ENCODE data around the gene CLNK.

Gene CLNK

DNA sequence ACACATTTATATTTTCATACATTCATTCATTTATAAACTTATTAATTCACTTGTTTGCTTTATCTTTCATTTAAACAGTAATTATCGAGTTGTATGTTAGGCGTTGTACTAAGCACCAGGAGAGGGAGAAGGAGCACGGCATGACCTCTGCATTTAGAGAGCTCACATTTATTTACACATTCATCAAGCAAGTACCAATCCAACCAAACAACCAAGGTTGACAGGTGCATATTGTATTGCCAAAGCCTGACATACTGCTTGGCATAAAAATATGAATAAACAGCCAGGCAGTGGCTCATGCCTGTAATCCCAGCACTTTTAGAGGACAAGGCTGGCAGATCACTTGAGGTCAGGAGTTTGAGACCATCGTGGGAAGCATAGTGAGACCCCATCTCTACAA, 37.0 kb upstream of the CLNK start:
- Histone ChIP-seq H2AFZ (ENCODE audit: low read depth) (no peak overlapping the region), H3K4me2 (no peak overlapping the region), H4K20me1 (ENCODE audit: insufficient read depth) (no peaks in the 10 kb centered on the region), H3K4me3 (IDR thresholded peaks at IDR 0.05; ENCODE audit: insufficient read depth, low read depth, low read length) (no peak overlapping the region), H3K36me3 (ENCODE audit: insufficient read depth) (no peaks in the 10 kb centered on the region), H3K9ac (no peak overlapping the region), H3K79me2 (ENCODE audit: insufficient read depth, low read depth) (no peaks in the 10 kb centered on the region), H3K4me1 (ENCODE audit: low read depth, poor library complexity, severe bottlenecking) (no peaks in the 10 kb centered on the region), H3K27ac (no peak overlapping the region), H3K27me3 (ENCODE audit: insufficient read depth, low read depth) (no peaks in the 10 kb centered on the region)
- TF ChIP-seq, protein P1, sequence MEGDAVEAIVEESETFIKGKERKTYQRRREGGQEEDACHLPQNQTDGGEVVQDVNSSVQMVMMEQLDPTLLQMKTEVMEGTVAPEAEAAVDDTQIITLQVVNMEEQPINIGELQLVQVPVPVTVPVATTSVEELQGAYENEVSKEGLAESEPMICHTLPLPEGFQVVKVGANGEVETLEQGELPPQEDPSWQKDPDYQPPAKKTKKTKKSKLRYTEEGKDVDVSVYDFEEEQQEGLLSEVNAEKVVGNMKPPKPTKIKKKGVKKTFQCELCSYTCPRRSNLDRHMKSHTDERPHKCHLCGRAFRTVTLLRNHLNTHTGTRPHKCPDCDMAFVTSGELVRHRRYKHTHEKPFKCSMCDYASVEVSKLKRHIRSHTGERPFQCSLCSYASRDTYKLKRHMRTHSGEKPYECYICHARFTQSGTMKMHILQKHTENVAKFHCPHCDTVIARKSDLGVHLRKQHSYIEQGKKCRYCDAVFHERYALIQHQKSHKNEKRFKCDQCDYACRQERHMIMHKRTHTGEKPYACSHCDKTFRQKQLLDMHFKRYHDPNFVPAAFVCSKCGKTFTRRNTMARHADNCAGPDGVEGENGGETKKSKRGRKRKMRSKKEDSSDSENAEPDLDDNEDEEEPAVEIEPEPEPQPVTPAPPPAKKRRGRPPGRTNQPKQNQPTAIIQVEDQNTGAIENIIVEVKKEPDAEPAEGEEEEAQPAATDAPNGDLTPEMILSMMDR (conservative IDR thresholded peaks at IDR 0.05; ENCODE audit: low read depth, low read length) = no peak

DNA sequence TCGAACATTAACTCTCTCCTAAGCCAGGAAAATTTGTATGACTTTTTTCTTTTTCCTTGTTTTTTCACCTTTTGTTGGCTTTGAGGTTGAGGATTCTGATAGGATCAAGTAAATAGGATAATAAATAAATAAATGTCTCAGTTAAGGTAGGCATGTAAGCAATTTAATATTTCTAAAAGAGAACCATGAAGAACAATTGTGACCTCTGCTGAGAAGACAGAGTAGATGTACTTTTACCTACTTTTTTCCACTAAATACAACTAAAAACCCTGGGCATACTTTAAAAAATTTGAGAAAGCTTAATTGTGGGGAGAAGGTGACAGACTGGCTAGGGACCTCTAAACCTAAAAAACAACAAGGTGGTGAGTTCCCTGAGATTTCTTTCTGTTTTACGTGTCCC, 31.6 kb upstream of the CLNK start:
- H2AFZ ChIP-seq (ENCODE audit: low read depth) = no peak overlapping the region
- H3K79me2 ChIP-seq (ENCODE audit: insufficient read depth, low read depth) = no peaks in the 10 kb centered on the region
- H3K4me1 ChIP-seq (ENCODE audit: low read depth, poor library complexity, severe bottlenecking) = no peaks in the 10 kb centered on the region
- H3K27me3 ChIP-seq (ENCODE audit: insufficient read depth, low read depth) = no peaks in the 10 kb centered on the region
- no peak overlapping the region for H3K4me2 ChIP-seq
- TF ChIP-seq, protein P1 (conservative IDR thresholded peaks at IDR 0.05; ENCODE audit: low read depth, low read length) = no peak
- H3K36me3 ChIP-seq (ENCODE audit: insufficient read depth) = no peaks in the 10 kb centered on the region
- no peak overlapping the region for H3K27ac ChIP-seq
- H4K20me1 ChIP-seq (ENCODE audit: insufficient read depth) = no peaks in the 10 kb centered on the region
- H3K9ac ChIP-seq = no peak overlapping the region
- H3K4me3 ChIP-seq (IDR thresholded peaks at IDR 0.05; ENCODE audit: insufficient read depth, low read depth, low read length) = no peak overlapping the region

DNA sequence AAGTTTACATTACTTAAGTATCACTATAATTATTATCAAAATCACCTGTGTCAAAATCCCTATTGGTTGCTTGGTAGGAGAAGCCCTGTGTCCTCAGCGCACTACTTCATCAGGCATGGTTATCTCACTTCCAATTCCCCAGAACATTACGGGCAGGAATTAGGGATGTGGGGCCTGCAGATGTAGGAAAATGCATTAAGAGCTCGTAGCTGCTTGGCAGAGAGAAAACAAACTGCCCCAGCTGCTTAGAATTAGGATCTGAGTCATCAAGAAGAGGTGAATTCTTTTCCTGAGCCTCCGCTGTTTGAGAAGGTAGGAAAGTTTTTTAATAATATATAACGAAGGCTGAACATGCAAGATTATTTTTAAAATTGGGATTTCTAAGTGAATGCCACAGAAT, 31.1 kb upstream of the CLNK start:
- Histone ChIP-seq H4K20me1 (ENCODE audit: insufficient read depth) (no peaks in the 10 kb centered on the region), H3K4me3 (IDR thresholded peaks at IDR 0.05; ENCODE audit: insufficient read depth, low read depth, low read length) (no peak overlapping the region), H3K27ac (no peak overlapping the region), H2AFZ (ENCODE audit: low read depth) (no peak overlapping the region), H3K27me3 (ENCODE audit: insufficient read depth, low read depth) (no peaks in the 10 kb centered on the region), H3K4me2 (no peak overlapping the region), H3K9ac (no peak overlapping the region), H3K4me1 (ENCODE audit: low read depth, poor library complexity, severe bottlenecking) (no peaks in the 10 kb centered on the region), H3K36me3 (ENCODE audit: insufficient read depth) (no peaks in the 10 kb centered on the region), H3K79me2 (ENCODE audit: insufficient read depth, low read depth) (no peaks in the 10 kb centered on the region)
- TF ChIP-seq, protein P1 (conservative IDR thresholded peaks at IDR 0.05; ENCODE audit: low read depth, low read length) = no peak

DNA sequence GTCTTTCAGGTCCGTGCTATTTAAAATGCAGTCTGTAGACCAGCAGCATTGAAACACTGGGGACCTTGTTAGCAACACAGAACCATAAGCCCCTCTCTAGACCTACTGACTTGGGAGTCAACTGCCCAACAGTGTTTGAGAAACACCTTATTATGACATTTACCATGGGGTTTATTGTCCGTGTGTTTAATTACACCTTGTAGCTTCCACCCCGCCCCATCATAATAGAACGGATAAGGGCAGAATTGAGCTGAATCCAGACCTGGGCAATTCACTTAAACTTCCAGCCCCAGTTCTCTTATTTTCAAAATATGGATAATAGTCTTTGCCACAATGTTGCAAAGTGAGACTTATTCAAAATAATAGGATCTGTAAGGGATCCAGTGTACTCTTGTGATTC, 30.6 kb upstream of the CLNK start:
- no peak overlapping the region for H2AFZ ChIP-seq (ENCODE audit: low read depth)
- H3K27me3 ChIP-seq (ENCODE audit: insufficient read depth, low read depth) = no peaks in the 10 kb centered on the region
- H3K36me3 ChIP-seq (ENCODE audit: insufficient read depth) = no peaks in the 10 kb centered on the region
- H4K20me1 ChIP-seq (ENCODE audit: insufficient read depth) = no peaks in the 10 kb centered on the region
- no peaks in the 10 kb centered on the region for H3K79me2 ChIP-seq (ENCODE audit: insufficient read depth, low read depth)
- no peak overlapping the region for H3K9ac ChIP-seq
- H3K4me1 ChIP-seq (ENCODE audit: low read depth, poor library complexity, severe bottlenecking) = no peaks in the 10 kb centered on the region
- H3K4me2 ChIP-seq = no peak overlapping the region
- TF ChIP-seq, protein P1 (conservative IDR thresholded peaks at IDR 0.05; ENCODE audit: low read depth, low read length) = no peak
- H3K27ac ChIP-seq = no peak overlapping the region
- H3K4me3 ChIP-seq (IDR thresholded peaks at IDR 0.05; ENCODE audit: insufficient read depth, low read depth, low read length) = no peak overlapping the region

DNA sequence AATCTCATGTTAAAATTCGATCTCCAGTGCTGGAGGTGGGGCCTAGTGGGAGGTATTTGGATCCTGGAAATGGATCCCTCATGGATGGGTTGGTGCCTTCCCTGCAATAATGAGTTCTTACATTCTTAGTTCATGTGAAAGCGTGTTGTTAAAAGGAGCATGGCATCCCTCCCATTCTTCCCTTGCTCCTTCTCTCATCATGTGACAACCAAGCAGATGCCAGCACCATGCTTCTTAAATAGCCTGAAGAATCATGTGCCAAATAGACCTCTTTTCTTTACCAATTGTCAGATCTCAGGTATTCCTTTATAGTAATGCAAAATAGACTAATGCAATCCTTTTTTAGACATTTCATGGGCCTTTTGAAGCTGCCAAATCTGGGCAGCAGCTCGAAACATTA, 29.0 kb upstream of the CLNK start:
- Histone ChIP-seq H3K79me2 (ENCODE audit: insufficient read depth, low read depth) (no peaks in the 10 kb centered on the region), H4K20me1 (ENCODE audit: insufficient read depth) (no peaks in the 10 kb centered on the region), H3K27ac (no peak overlapping the region), H3K4me3 (IDR thresholded peaks at IDR 0.05; ENCODE audit: insufficient read depth, low read depth, low read length) (no peak overlapping the region), H2AFZ (ENCODE audit: low read depth) (no peak overlapping the region), H3K36me3 (ENCODE audit: insufficient read depth) (no peaks in the 10 kb centered on the region), H3K4me2 (no peak overlapping the region), H3K4me1 (ENCODE audit: low read depth, poor library complexity, severe bottlenecking) (no peaks in the 10 kb centered on the region), H3K9ac (no peak overlapping the region), H3K27me3 (ENCODE audit: insufficient read depth, low read depth) (no peaks in the 10 kb centered on the region)
- TF ChIP-seq, protein P1 (conservative IDR thresholded peaks at IDR 0.05; ENCODE audit: low read depth, low read length) = no peak
